Upper lobe of left lung (tissue), 4 donors: ENCODE measurements around the gene TUB.

Experiments
- EP300 ChIP-seq, 4 donors: sonication (generic); formaldehyde crosslinking; IDR thresholded peaks; one replicate each; pipeline ENCODE4 v1.5.1; 2017; ENCODE audit warnings: antibody characterized with exemption in 4 of 4, control low read depth in 2 of 4
- POLR2AphosphoS5 ChIP-seq, 2 donors: sonication (generic); formaldehyde crosslinking; IDR thresholded peaks; one replicate each; pipeline ENCODE4 v1.5.1; 2017; ENCODE audit warnings: antibody characterized with exemption in 2 of 2
- TF ChIP-seq, protein P1 (sequence below), 6 experiments: fragments of 450-650 bp in 4 of 6; fragments of 200-600 bp in 2 of 6; sonication (generic) in 2 of 6; IDR thresholded peaks; one replicate each; pipeline ENCODE4 v1.5.1; 2016 to 2019; ENCODE audit warnings: antibody characterized with exemption in 6 of 6

GRCh38 chr11:8096575-8096974 lies 15.6 kb downstream of the TUB start:
- TF ChIP-seq EP300 (IDR thresholded peaks at IDR 0.05) (no peak), POLR2AphosphoS5 (IDR thresholded peaks at IDR 0.05) (no peak)
- TF ChIP-seq, protein P1, sequence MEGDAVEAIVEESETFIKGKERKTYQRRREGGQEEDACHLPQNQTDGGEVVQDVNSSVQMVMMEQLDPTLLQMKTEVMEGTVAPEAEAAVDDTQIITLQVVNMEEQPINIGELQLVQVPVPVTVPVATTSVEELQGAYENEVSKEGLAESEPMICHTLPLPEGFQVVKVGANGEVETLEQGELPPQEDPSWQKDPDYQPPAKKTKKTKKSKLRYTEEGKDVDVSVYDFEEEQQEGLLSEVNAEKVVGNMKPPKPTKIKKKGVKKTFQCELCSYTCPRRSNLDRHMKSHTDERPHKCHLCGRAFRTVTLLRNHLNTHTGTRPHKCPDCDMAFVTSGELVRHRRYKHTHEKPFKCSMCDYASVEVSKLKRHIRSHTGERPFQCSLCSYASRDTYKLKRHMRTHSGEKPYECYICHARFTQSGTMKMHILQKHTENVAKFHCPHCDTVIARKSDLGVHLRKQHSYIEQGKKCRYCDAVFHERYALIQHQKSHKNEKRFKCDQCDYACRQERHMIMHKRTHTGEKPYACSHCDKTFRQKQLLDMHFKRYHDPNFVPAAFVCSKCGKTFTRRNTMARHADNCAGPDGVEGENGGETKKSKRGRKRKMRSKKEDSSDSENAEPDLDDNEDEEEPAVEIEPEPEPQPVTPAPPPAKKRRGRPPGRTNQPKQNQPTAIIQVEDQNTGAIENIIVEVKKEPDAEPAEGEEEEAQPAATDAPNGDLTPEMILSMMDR (IDR thresholded peaks at IDR 0.05) = no peak
